ENCODE results near the gene TCF4.

Gene TCF4

GRCh38 chr18:55268151-55268601 is 319.8 kb downstream of the TCF4 start:
- Histone ChIP-seq H3K27ac (ENCODE audit: extremely low read depth, low read depth, low read length) (no peak overlapping the region), H3K4me3 (ENCODE audit: low read depth, low read length) (no peak overlapping the region), H3K9me3 (ENCODE audit: control insufficient read depth, insufficient read depth, low read depth, low read length) (no peaks in the 10 kb centered on the region), H3K36me3 (ENCODE audit: control insufficient read depth in 2 of 2, insufficient read depth in 1 of 2, low read length in 2 of 2) (peaks cover 12 to 28% of the 10 kb centered on the region in 2 experiments), H3K4me1 (ENCODE audit: control insufficient read depth, insufficient read depth, low read length) (peaks cover 3% of the 10 kb centered on the region)
- TF ChIP-seq ZNF366 (tag by site-specific recombination; conservative IDR thresholded peaks at IDR 0.05) (no peak), ZNF133 (tag by site-specific recombination; IDR thresholded peaks at IDR 0.05) (no peak), ZNF394 (tag by site-specific recombination; IDR thresholded peaks at IDR 0.05; ENCODE audit: borderline replicate concordance) (no peak), ZBTB7A (tag by site-specific recombination; IDR thresholded peaks at IDR 0.05; ENCODE audit: low read depth) (no peak), RBAK (tag by site-specific recombination; IDR thresholded peaks at IDR 0.05) (no peak), ZNF624 (tag by site-specific recombination; IDR thresholded peaks at IDR 0.05) (no peak), SCRT1 (tag by site-specific recombination; IDR thresholded peaks at IDR 0.05; ENCODE audit: borderline replicate concordance) (no peak), HOXC10 (CRISPR knock-in tag; IDR thresholded peaks at IDR 0.05) (no peak), ZNF24 (tag by site-specific recombination; IDR thresholded peaks at IDR 0.05) (no peak), ZNF266 (tag by site-specific recombination; IDR thresholded peaks at IDR 0.05; ENCODE audit: low read depth) (no peak), ZSCAN5A (tag by site-specific recombination; IDR thresholded peaks at IDR 0.05) (no peak), ZNF629 (tag by site-specific recombination; IDR thresholded peaks at IDR 0.05) (no peak), ZNF76 (tag by site-specific recombination; IDR thresholded peaks at IDR 0.05; ENCODE audit: borderline replicate concordance, low read depth) (no peak), ZNF621 (tag by site-specific recombination; IDR thresholded peaks at IDR 0.05) (no peak)
- ChIA-PET CTCF (interaction anchor here (0.6 to 1.8 kb wide), 2 partner anchors 34 to 1184 kb away, joined by 4 to 7 read pairs; no protein-coding TSS in a partner anchor), POLR2A (no interaction called here)

GRCh38 chr18:55266981-55267380 is 321.0 kb downstream of the TCF4 start:
- Histone ChIP-seq H3K9me3 (ENCODE audit: control insufficient read depth, insufficient read depth, low read depth, low read length) (no peaks in the 10 kb centered on the region), H3K4me1 (ENCODE audit: control insufficient read depth, insufficient read depth, low read length) (peaks cover 3% of the 10 kb centered on the region), H3K4me3 (ENCODE audit: low read depth, low read length) (no peak overlapping the region), H3K36me3 (ENCODE audit: control insufficient read depth in 2 of 2, insufficient read depth in 1 of 2, low read length in 2 of 2) (peaks cover 12 to 25% of the 10 kb centered on the region in 2 experiments), H3K27ac (ENCODE audit: extremely low read depth, low read depth, low read length) (no peak overlapping the region)
- CTCF ChIA-PET, result interaction anchor here (1.8 kb wide), 1 partner anchor 33 kb away, joined by 7 read pairs; no protein-coding TSS in a partner anchor
- TF ChIP-seq ZNF843 (tag by site-specific recombination; IDR thresholded peaks at IDR 0.05) (no peak), ZBTB49 (tag by site-specific recombination; IDR thresholded peaks at IDR 0.05; ENCODE audit: low read depth) (no peak), ZNF76 (tag by site-specific recombination; IDR thresholded peaks at IDR 0.05; ENCODE audit: borderline replicate concordance, low read depth) (no peak), ZSCAN5A (tag by site-specific recombination; IDR thresholded peaks at IDR 0.05) (no peak), SP2 (tag by site-specific recombination; IDR thresholded peaks at IDR 0.05) (no peak), AEBP2 (tag by site-specific recombination; IDR thresholded peaks at IDR 0.05; ENCODE audit: borderline replicate concordance) (no peak), BCL6B (tag by site-specific recombination; IDR thresholded peaks at IDR 0.05) (no peak)
- POLR2A ChIA-PET, result no interaction called here
